Upper lobe of left lung (tissue), 4 donors: ENCODE results near the gene OR2T27.
"Not testable (repeated sequence)": the region's sequence is repeated elsewhere in the genome, so short reads cannot be mapped to it uniquely, and the experiment has no call there.

Experiments
- CTCF ChIP-seq, 6 experiments: fragments of 450-650 bp in 4 of 6; fragments of 200-600 bp in 2 of 6; sonication (generic) in 2 of 6; IDR thresholded peaks; one replicate each; pipeline ENCODE4 v1.5.1; 2016 to 2019; ENCODE audit warnings: antibody characterized with exemption in 6 of 6
- POLR2A ChIP-seq, 4 donors: fragments of 450-650 bp; IDR thresholded peaks; one replicate each; pipeline ENCODE4 v1.5.1; 2016 to 2017; ENCODE audit warnings: antibody characterized with exemption in 4 of 4, mild to moderate bottlenecking in 2 of 4
- POLR2AphosphoS5 ChIP-seq, 2 donors: sonication (generic); formaldehyde crosslinking; IDR thresholded peaks; one replicate each; pipeline ENCODE4 v1.5.1; 2017; ENCODE audit warnings: antibody characterized with exemption in 2 of 2

DNA sequence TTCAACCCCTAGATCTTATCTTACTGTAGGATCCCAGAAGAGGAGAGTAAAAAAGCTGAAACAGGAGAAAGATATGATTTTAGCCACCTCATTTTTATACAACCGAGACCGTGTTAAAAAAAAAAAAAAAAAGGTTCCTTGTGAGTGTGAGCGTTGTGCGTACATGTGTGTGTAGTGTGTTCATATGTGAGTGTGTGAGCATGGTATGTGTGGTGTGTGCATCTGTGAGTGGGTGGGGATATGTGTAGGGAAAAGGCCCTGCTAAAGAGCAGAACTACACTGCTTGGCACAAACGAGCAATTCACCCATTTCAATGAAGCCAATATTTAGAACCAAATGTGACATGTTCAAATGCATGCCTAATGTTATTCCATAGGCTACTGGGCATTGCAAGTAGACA, 13.7 kb downstream of the OR2T27 start:
- TF ChIP-seq CTCF, POLR2A, POLR2AphosphoS5 (IDR thresholded peaks at IDR 0.05): not testable (repeated sequence)
